ENCODE results near the gene CAPZB. TPM values are rescaled to one million over a fixed set of nuclear protein-coding genes. Genes with fewer than 3 reads are reported as not detected.
A peak's percentile ranks its signal among the peaks of the same experiment; 100 is the strongest.

CAPZB gene
- total RNA-seq, 1 donor from 2014 or later, result 217 TPM

DNA sequence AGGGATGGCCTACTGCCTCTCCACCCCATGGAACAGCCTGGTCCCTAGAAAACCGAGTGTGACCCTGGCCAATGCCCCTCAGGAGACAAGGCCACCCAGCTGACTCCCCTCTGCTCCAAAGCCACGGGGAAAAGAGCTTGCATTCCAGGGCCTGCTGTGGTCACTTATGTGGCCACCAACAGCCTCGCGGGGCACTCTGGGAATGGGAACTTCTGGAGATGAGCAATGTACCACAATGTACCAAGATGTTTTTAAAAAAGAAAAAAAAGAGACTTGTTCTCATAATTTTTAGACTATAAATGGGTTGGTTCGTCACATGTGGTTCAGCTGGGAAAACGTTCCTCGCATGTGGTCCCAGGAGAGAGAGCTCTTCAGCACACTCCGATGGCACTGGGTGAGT lies 110.4 kb downstream of the CAPZB start:
- TF ChIP-seq, protein P1, sequence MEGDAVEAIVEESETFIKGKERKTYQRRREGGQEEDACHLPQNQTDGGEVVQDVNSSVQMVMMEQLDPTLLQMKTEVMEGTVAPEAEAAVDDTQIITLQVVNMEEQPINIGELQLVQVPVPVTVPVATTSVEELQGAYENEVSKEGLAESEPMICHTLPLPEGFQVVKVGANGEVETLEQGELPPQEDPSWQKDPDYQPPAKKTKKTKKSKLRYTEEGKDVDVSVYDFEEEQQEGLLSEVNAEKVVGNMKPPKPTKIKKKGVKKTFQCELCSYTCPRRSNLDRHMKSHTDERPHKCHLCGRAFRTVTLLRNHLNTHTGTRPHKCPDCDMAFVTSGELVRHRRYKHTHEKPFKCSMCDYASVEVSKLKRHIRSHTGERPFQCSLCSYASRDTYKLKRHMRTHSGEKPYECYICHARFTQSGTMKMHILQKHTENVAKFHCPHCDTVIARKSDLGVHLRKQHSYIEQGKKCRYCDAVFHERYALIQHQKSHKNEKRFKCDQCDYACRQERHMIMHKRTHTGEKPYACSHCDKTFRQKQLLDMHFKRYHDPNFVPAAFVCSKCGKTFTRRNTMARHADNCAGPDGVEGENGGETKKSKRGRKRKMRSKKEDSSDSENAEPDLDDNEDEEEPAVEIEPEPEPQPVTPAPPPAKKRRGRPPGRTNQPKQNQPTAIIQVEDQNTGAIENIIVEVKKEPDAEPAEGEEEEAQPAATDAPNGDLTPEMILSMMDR (IDR thresholded peaks at IDR 0.05; ENCODE audit: borderline replicate concordance), result no peak
- no peaks in the 10 kb centered on the region for H3K27me3 ChIP-seq (ENCODE audit: low read depth)
- intact Hi-C loops (cut with micrococcal nuclease), result no loop called here
- DNase-seq, result no peak
- no peak overlapping the region for H3K4me3 ChIP-seq
- H3K4me1 ChIP-seq, result peaks cover 66% of the 10 kb centered on the region
- H3K9me3 ChIP-seq (replicated peaks), result no peaks in the 10 kb centered on the region
- peaks cover 47% of the 10 kb centered on the region for H3K36me3 ChIP-seq
- H3K27ac ChIP-seq (replicated peaks), result peak overlapping the region; percentile 65

DNA sequence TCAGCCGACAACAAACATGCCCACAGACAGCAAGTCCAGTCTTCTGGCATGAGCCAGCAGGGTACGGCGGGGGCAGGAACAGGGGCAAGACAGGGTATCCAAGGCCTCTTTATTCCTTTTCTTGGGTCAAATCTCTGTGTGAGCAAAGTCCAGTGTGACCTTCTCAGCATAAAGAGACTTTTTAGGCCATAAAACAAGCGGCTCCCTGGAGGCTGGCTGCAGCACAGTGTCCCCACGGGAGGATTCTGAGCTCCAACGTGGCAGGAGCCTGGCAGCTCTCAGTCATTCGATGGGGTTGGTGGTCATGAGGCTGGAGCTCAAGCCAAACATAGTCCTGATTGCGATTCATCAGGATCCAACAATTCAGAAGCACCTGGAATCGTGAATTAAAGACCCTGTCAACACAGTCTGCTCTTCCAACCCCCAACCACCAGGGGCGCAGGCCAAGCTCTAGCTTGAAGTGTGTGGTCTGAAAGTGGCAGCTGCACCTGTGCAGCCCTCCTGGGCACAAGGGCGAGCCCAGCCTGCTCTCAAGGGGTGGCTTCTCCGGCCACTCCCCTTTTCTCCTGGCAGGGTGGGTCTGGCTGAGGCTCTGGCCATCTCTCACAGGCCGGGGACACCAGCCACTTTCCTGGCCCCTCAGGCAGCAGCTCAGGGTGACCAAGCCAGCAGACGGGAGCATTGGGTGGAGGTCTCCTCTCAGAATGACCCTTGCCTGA lies 111.1 kb downstream of the CAPZB start:
- peaks cover 41% of the 10 kb centered on the region for H3K36me3 ChIP-seq
- TF ChIP-seq, protein P1 (IDR thresholded peaks at IDR 0.05; ENCODE audit: borderline replicate concordance), result peak; percentile 15
- H3K9me3 ChIP-seq (replicated peaks), result no peaks in the 10 kb centered on the region
- no peak overlapping the region for H3K4me3 ChIP-seq
- H3K27me3 ChIP-seq (ENCODE audit: low read depth), result no peaks in the 10 kb centered on the region
- H3K4me1 ChIP-seq, result peaks cover 73% of the 10 kb centered on the region
- no peak for DNase-seq
- H3K27ac ChIP-seq (replicated peaks), result peak overlapping the region; percentile 65
- intact Hi-C loops (cut with micrococcal nuclease), result no loop called here

DNA sequence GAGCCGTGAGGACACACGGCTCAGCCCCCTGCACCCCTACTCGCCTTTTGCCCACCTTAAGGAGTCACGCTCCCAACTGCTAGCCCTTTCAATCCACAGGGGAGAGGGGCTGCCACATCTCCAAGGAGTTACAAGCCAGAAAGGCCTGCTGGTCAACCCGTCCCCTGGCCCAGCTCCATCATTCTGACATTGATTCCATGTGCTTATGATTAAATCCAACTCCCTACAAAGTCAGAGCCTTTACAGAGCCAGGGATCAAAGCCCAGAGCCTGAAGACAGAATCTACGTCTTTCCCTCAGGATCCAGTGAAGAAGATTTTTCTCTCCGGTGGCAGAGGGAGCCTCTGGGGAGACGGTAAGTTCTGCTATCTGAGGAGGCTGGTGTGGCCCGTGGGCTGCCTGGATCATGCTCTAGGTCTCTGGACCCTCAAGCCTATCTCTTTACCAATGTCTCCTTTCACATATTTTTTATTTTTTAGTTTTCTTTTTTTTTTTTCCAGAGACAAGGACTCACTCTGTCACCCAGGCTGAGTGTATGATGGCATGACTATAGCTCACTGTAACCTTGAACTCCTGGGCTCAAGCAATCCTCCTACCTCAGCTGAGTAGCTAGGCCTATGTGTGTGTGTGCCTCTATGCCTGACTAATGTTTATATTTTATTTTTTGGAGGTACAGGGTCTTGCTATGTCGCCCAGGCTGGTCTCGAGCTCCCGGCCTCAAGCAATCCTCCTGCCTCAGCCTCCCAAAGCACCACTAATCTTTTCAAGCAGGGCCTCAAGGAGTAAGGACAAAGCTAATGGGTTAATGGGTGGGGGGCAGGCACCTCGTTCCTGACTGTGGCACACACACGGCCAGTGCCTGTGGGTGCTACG lies 111.9 kb downstream of the CAPZB start:
- Histone ChIP-seq H3K36me3 (peaks cover 33% of the 10 kb centered on the region), H3K27me3 (ENCODE audit: low read depth) (no peaks in the 10 kb centered on the region), H3K27ac (replicated peaks) (peak overlapping the region; percentile 65), H3K4me1 (peaks cover 77% of the 10 kb centered on the region), H3K9me3 (replicated peaks) (no peaks in the 10 kb centered on the region), H3K4me3 (no peak overlapping the region)
- intact Hi-C loops (cut with micrococcal nuclease), result no loop called here
- DNase-seq, result no peak
- TF ChIP-seq, protein P1 (IDR thresholded peaks at IDR 0.05; ENCODE audit: borderline replicate concordance), result no peak

DNA sequence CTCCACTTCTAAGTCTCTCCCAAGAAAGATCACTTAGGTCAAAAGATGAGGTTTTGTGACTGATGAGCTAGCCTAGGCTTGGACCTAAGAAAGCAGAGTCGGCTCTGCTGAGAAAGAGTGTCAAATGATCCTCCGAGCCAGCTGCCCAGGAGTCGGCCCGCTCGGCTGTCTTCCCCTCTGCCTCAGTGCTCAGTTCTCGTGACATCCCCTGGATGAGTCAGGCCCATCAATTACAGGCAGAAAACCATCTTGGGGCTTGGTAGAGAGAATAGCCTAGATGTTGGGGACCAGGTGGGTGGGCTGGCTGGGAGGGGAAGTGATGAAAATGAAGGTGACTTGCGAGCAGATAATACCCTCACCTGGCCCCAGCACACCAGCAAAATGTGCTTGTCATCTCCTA lies 112.7 kb downstream of the CAPZB start:
- DNase-seq, result no peak
- Histone ChIP-seq H3K9me3 (replicated peaks) (no peaks in the 10 kb centered on the region), H3K4me3 (no peak overlapping the region), H3K36me3 (peaks cover 25% of the 10 kb centered on the region), H3K4me1 (peaks cover 83% of the 10 kb centered on the region), H3K27me3 (ENCODE audit: low read depth) (no peaks in the 10 kb centered on the region), H3K27ac (replicated peaks) (no peak overlapping the region)
- TF ChIP-seq, protein P1 (IDR thresholded peaks at IDR 0.05; ENCODE audit: borderline replicate concordance), result no peak
- intact Hi-C loops (cut with micrococcal nuclease), result no loop called here

DNA sequence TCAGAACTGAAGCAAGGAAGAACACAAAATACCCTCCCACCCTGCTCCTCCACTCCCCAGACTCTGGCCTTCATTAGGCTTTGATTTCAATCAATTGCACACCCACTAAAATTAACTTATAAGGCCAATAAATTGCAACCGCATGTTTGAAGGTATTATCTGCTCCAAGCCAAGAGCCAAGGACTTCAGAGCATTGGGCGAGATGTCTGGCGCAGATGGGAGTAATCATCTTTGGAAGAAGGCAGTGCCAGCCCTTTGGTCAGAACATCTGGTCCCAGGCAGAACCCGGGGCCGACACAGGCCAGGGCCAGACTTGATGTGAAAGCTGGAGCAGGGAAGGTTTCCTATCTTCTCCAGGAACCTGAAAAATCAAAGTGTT lies 113.2 kb downstream of the CAPZB start:
- Histone ChIP-seq H3K27me3 (ENCODE audit: low read depth) (no peaks in the 10 kb centered on the region), H3K4me3 (no peak overlapping the region), H3K36me3 (peaks cover 20% of the 10 kb centered on the region), H3K4me1 (peaks cover 84% of the 10 kb centered on the region), H3K27ac (replicated peaks) (no peak overlapping the region), H3K9me3 (replicated peaks) (no peaks in the 10 kb centered on the region)
- intact Hi-C loops (cut with micrococcal nuclease), result no loop called here
- DNase-seq, result no peak
- TF ChIP-seq, protein P1 (IDR thresholded peaks at IDR 0.05; ENCODE audit: borderline replicate concordance), result no peak
